ENCODE data around the gene EPB41L4B.

Gene EPB41L4B

DNA sequence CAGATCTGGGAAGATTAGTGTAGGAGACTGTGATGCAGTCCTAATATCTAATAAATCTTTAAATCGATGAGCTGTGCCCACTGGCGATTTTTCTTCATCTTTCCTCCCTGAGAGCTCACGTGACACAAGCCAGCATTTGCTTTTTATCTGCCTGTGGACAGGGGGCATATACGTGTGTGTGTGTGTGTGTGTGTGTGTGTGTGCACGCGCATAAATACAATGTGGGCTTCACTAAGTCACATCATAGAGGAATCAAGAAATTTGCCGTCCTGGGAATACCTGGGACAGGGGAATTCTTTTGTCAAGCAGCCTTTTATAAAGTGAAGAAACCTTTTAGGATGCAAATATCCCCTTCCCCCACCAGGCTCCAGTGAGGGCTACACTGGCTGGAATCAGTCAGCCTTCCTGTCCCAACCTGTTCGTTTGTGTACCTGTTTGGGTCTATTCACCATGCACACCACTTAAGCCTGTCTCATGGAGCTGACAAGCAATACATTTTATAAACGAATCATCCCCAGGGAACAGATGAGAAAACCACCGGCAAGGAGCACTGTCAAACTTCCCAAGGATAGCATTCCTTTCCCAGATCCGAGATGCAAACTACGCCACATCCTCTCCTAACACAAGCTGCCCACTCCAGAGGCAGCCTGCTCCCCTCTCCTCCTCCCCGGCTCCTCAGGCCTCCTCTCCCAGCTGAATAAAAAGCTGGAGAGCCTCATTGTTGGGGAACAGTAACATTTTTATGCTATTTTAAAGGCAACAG lies 2.7 kb downstream of the EPB41L4B start:
- Histone ChIP-seq H3K9me3 (ENCODE audit: severe bottlenecking) (no peaks in the 10 kb centered on the region), H3K4me3 (ENCODE audit: severe bottlenecking) (peak overlapping the region; percentile 87), H3K4me1 (ENCODE audit: insufficient read depth, poor library complexity, severe bottlenecking) (peaks cover 42% of the 10 kb centered on the region), H3K27me3 (ENCODE audit: insufficient read depth, poor library complexity, severe bottlenecking) (no peaks in the 10 kb centered on the region), H3K36me3 (ENCODE audit: low read depth) (no peaks in the 10 kb centered on the region), H3K27ac (ENCODE audit: poor library complexity, severe bottlenecking) (peak overlapping the region; percentile 73)
- TF ChIP-seq, protein P1, sequence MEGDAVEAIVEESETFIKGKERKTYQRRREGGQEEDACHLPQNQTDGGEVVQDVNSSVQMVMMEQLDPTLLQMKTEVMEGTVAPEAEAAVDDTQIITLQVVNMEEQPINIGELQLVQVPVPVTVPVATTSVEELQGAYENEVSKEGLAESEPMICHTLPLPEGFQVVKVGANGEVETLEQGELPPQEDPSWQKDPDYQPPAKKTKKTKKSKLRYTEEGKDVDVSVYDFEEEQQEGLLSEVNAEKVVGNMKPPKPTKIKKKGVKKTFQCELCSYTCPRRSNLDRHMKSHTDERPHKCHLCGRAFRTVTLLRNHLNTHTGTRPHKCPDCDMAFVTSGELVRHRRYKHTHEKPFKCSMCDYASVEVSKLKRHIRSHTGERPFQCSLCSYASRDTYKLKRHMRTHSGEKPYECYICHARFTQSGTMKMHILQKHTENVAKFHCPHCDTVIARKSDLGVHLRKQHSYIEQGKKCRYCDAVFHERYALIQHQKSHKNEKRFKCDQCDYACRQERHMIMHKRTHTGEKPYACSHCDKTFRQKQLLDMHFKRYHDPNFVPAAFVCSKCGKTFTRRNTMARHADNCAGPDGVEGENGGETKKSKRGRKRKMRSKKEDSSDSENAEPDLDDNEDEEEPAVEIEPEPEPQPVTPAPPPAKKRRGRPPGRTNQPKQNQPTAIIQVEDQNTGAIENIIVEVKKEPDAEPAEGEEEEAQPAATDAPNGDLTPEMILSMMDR (IDR thresholded peaks at IDR 0.05; ENCODE audit: poor library complexity, severe bottlenecking), result no peak
- ATAC-seq (ENCODE audit: low read depth) (peak; percentile 38), DNase-seq (ENCODE audit: low spot score) (no peak)

DNA sequence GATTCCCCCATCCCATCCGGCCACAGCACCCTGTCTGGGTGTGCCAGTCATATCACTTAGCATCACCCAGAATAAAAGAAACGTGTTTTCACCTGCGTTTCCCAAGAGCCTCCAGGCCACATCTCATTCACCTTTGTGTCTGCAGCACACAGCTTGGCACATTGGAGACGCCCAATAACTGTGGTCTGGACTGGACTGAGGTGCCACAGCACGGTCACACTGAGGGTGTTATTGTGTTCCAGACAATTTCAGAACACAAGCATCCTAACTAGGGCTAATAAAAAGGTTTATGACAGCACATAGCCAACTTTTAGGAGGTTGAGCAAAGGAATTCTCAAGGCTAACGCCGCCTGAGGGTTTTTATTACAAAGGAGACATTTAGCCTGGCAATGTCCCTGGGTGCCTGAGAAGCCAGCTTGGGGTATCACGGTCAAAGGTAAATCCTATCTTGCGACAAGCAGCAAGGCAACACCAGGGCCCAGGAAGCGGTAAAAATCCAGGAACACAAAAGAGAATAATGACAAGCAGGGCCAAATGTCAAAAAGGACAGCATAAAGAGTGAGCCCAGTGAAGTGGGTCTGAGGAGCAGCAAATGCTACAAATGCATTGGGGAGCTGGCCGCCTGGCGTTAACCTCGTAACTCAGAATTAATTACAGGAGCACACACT lies 3.4 kb downstream of the EPB41L4B start:
- H3K27me3 ChIP-seq (ENCODE audit: insufficient read depth, poor library complexity, severe bottlenecking), result no peaks in the 10 kb centered on the region
- peaks cover 42% of the 10 kb centered on the region for H3K4me1 ChIP-seq (ENCODE audit: insufficient read depth, poor library complexity, severe bottlenecking)
- H3K9me3 ChIP-seq (ENCODE audit: severe bottlenecking), result no peaks in the 10 kb centered on the region
- no peak overlapping the region for H3K4me3 ChIP-seq (ENCODE audit: severe bottlenecking)
- DNase-seq (ENCODE audit: low spot score) (no peak), ATAC-seq (ENCODE audit: low read depth) (no peak)
- peak overlapping the region; percentile 73 for H3K27ac ChIP-seq (ENCODE audit: poor library complexity, severe bottlenecking)
- TF ChIP-seq, protein P1 (IDR thresholded peaks at IDR 0.05; ENCODE audit: poor library complexity, severe bottlenecking), result no peak
- H3K36me3 ChIP-seq (ENCODE audit: low read depth), result no peaks in the 10 kb centered on the region

DNA sequence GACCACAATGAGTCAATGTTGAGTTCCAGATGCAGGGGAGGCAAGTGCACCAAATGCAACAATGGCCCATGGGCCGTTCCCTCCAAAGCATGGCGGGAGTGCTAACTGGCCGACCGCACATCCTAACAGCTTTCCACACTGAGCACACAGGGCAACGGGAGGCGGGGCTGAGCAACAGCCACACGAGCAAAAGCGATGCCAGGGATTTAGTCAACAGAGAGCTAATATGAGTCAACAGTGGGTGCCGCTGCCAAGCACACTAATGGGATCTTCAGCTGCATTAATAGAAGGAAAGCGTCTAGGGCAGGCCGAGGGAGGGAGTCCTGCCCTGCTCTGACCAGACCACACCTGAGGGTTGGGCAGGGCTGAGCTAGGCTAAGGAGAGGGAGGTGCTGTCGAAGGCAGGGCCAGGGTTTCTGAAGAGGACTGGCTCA lies 4.6 kb downstream of the EPB41L4B start:
- TF ChIP-seq, protein P1 (IDR thresholded peaks at IDR 0.05; ENCODE audit: poor library complexity, severe bottlenecking), result peak; percentile 8
- no peaks in the 10 kb centered on the region for H3K36me3 ChIP-seq (ENCODE audit: low read depth)
- H3K27me3 ChIP-seq (ENCODE audit: insufficient read depth, poor library complexity, severe bottlenecking), result no peaks in the 10 kb centered on the region
- ATAC-seq (ENCODE audit: low read depth), result peak; percentile 92
- H3K9me3 ChIP-seq (ENCODE audit: severe bottlenecking), result no peaks in the 10 kb centered on the region
- DNase-seq (ENCODE audit: low spot score), result peak; percentile 95
- H3K4me1 ChIP-seq (ENCODE audit: insufficient read depth, poor library complexity, severe bottlenecking), result peaks cover 41% of the 10 kb centered on the region
- no peak overlapping the region for H3K4me3 ChIP-seq (ENCODE audit: severe bottlenecking)
- peak overlapping the region; percentile 73 for H3K27ac ChIP-seq (ENCODE audit: poor library complexity, severe bottlenecking)

DNA sequence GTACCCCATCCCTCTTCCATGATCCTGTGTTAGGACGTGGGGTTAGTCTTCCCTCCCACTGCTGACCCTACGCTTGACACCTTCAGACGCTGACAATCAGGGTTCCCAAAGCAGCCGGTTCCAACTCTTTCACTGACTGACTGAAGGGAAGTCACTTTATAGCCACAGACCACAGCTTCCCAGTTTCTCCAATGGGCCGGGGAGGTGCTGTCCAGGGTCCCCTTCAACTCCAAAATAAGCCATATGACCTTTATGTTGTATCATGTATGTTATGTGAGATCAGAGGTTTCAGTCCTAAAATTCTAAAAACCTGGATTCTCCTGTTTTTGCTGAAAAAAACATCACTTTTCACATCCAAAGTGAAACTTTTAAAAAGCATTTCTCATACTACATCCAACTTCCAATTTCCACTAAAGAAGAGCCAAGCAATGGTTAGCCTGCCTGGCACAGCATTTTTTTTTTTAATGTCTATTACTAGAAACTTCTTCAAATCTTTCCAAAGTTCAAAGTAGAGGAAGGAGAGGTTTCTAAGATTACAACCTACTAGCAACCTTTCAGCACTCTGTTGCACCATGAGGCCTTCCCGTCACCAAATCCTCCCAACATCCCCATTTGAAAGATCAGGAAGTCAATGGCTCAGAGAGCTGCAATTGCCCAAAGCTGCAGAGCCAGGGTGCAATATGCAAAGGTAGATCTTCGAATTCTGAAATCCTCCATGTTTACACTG lies 5.2 kb downstream of the EPB41L4B start:
- ATAC-seq (ENCODE audit: low read depth), result no peak
- no peaks in the 10 kb centered on the region for H3K36me3 ChIP-seq (ENCODE audit: low read depth)
- no peak for DNase-seq (ENCODE audit: low spot score)
- peak overlapping the region; percentile 73 for H3K27ac ChIP-seq (ENCODE audit: poor library complexity, severe bottlenecking)
- no peak overlapping the region for H3K4me3 ChIP-seq (ENCODE audit: severe bottlenecking)
- TF ChIP-seq, protein P1 (IDR thresholded peaks at IDR 0.05; ENCODE audit: poor library complexity, severe bottlenecking), result no peak
- no peaks in the 10 kb centered on the region for H3K9me3 ChIP-seq (ENCODE audit: severe bottlenecking)
- no peaks in the 10 kb centered on the region for H3K27me3 ChIP-seq (ENCODE audit: insufficient read depth, poor library complexity, severe bottlenecking)
- peaks cover 43% of the 10 kb centered on the region for H3K4me1 ChIP-seq (ENCODE audit: insufficient read depth, poor library complexity, severe bottlenecking)

Data from RWPE2 (cell line).